NCI-H82 (cell line): ENCODE measurements around the gene SENP3.
A peak's percentile ranks its signal among the peaks of the same experiment; 100 is the strongest.

Experiments used
- DNase-seq: peaks from one replicate; lab custom pipeline; 2025; lab: John Stamatoyannopoulos, UW

The SENP3 gene

GRCh38 chr17:7556627-7557026 is 5.1 kb upstream of the SENP3 start:
- DNase-seq = no peak

GRCh38 chr17:7557147-7557764 is 4.5 kb upstream of the SENP3 start:
- DNase-seq = no peak

- DNase-seq = no peak
Measured at GRCh38 chr17:7557775-7558543, 3.8 kb upstream of the SENP3 start.

- DNase-seq = no peak
Measured at GRCh38 chr17:7558544-7559319, 3.0 kb upstream of the SENP3 start, which contains the start of gene TNFSF13. Gene TNFSF13, plus strand, starts transcription at chr17:7558750. Its CDS starts 290 bp downstream, at chr17:7559040.

- no peak for DNase-seq
Measured at GRCh38 chr17:7559320-7560171, 2.2 kb upstream of the SENP3 start.

- DNase-seq = peak; percentile 83
Measured at GRCh38 chr17:7560172-7561027, 1.3 kb upstream of the SENP3 start.

- peak; percentile 94 for DNase-seq
Measured at GRCh38 chr17:7561028-7561575, 617 bp upstream of the SENP3 start.

- DNase-seq = peak; percentile 63
Measured at GRCh38 chr17:7562208-7562605, 488 bp downstream of the SENP3 start.

GRCh38 chr17:7563115-7563869 is 1.6 kb downstream of the SENP3 start:
- peak; percentile 28 for DNase-seq

- no peak for DNase-seq
Measured at GRCh38 chr17:7569571-7569970, 7.9 kb downstream of the SENP3 start.

- no peak for DNase-seq
Measured at GRCh38 chr17:7570351-7570750, 8.6 kb downstream of the SENP3 start.

- no peak for DNase-seq
Measured at GRCh38 chr17:7572338-7572587, 10.5 kb downstream of the SENP3 start.

GRCh38 chr17:7572588-7573323 is 11.0 kb downstream of the SENP3 start:
- peak; percentile 100 for DNase-seq

GRCh38 chr17:7573324-7574080 is 11.8 kb downstream of the SENP3 start:
- DNase-seq = peak; percentile 94

GRCh38 chr17:7574176-7574953 is 12.6 kb downstream of the SENP3 start:
- peak; percentile 43 for DNase-seq

- DNase-seq = no peak
Measured at GRCh38 chr17:7575481-7575883, 13.8 kb downstream of the SENP3 start.

- no peak for DNase-seq
Measured at GRCh38 chr17:7575959-7576358, 14.2 kb downstream of the SENP3 start.

- no peak for DNase-seq
Measured at GRCh38 chr17:7576432-7576937, 14.8 kb downstream of the SENP3 start.
